Esophagus muscularis mucosa (tissue), 4 donors: Measurements from ENCODE around the gene PDE1A. TPM values are rescaled to one million over a fixed set of nuclear protein-coding genes. Genes with fewer than 3 reads are reported as not detected.

Experiments used
- DNase-seq: peaks from one replicate; pipeline ENCODE4 v3.0.0-alpha.2; 2017; ENCODE audit errors: extremely low spot score
- H3K27ac ChIP-seq, 4 donors: fragments of 200-600 bp; sonication (generic); replicated peaks in 1 of 4; 1 replicate in 3 of 4; 2 replicates in 1 of 4; pipeline ENCODE4 v1.5.1; 2016 to 2019; ENCODE audit warnings: mild to moderate bottlenecking in 1 of 4
- H3K27me3 ChIP-seq, 4 donors: fragments of 200-600 bp; sonication (generic); one replicate each; pipeline versions ENCODE4 v1.5.1 to v1.6.0; 2016 to 2019
- H3K36me3 ChIP-seq, 4 donors: fragments of 200-600 bp; sonication (generic); one replicate each; pipeline ENCODE4 v1.5.1; 2016 to 2019
- H3K4me1 ChIP-seq, 4 donors: fragments of 200-600 bp; sonication (generic); one replicate each; pipeline ENCODE4 v1.5.1; 2016 to 2019
- H3K4me3 ChIP-seq, 4 donors: fragments of 200-600 bp; sonication (generic); 1 replicate in 2 of 4; 2 replicates in 2 of 4; pipeline ENCODE4 v1.5.1; 2016 to 2019; ENCODE audit warnings: mild to moderate bottlenecking in 4 of 4, moderate library complexity in 1 of 4
- H3K9me3 ChIP-seq, 4 donors: fragments of 200-600 bp; sonication (generic); 1 replicate in 3 of 4; 2 replicates in 1 of 4; pipeline ENCODE4 v1.5.1; 2016 to 2019
- EP300 ChIP-seq: sonication (generic); formaldehyde crosslinking; IDR thresholded peaks from one replicate; pipeline ENCODE4 v1.6.1; 2017; ENCODE audit warnings: antibody characterized with exemption
- POLR2A ChIP-seq: fragments of 450-650 bp; IDR thresholded peaks from one replicate; pipeline ENCODE4 v1.6.1; 2017; ENCODE audit warnings: antibody characterized with exemption, moderate library complexity, mild to moderate bottlenecking, low read depth
- POLR2AphosphoS5 ChIP-seq, 2 donors: sonication (generic); formaldehyde crosslinking; IDR thresholded peaks; one replicate each; pipeline ENCODE4 v1.6.1; 2017; ENCODE audit warnings: antibody characterized with exemption in 2 of 2
- whole genome bisulfite sequencing: methylation state at CpG from one replicate; pipeline ENCODE4 v1.1.5; 2018; 5-methylcytosine and 5-hydroxymethylcytosine counted together
- intact Hi-C: fragments of 100-400 bp; cut with DNase I; formaldehyde crosslinking; loops from one replicate; pipeline ENCODE4 v1.15.1; 2023
- total RNA-seq, 4 donors: library from RNA; depleted of rRNA; stranded (reverse); fragments of >200 nt; gene quantifications; one replicate each; pipeline versions ENCODE4 v1.1.0 to v1.2.1, GENCODE V29; 2016
- TF ChIP-seq, protein P1 (sequence below), 3 experiments: fragments of 200-600 bp in 2 of 3; fragments of 450-650 bp in 1 of 3; sonication (generic) in 2 of 3; IDR thresholded peaks; one replicate each; pipeline ENCODE4 v1.5.1; 2017 to 2019; ENCODE audit warnings: antibody characterized with exemption in 3 of 3, mild to moderate bottlenecking in 2 of 3, moderate library complexity in 1 of 3

Gene PDE1A
- total RNA-seq, 4 donors from 2014 or later, result 10.2 to 13.6 (median 10.9) TPM

DNA sequence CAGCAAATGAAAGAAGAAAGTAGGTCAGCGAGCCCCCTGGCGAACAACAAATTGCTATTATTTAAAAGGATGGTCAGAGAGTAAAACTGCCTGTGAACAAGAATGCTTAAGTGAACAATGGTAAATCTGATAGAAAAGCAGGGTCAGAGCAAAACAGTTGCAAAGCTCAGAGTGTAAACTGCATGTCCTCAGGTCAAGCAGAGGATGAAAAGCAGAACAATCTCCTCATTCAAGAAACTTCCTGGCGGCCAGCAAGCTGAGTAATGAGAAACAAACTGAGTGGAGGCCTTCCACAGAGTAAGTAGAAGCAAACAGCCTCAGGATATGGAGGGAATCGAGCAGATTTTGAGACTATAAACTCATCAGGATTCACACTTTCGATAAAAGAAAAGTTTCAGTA lies 323.3 kb downstream of the PDE1A start:
- intact Hi-C loops, result no loop called here
- no peak for TF ChIP-seq POLR2AphosphoS5 (IDR thresholded peaks at IDR 0.05)
- TF ChIP-seq POLR2A, result no peak
- no peak for TF ChIP-seq EP300
- TF ChIP-seq, protein P1, sequence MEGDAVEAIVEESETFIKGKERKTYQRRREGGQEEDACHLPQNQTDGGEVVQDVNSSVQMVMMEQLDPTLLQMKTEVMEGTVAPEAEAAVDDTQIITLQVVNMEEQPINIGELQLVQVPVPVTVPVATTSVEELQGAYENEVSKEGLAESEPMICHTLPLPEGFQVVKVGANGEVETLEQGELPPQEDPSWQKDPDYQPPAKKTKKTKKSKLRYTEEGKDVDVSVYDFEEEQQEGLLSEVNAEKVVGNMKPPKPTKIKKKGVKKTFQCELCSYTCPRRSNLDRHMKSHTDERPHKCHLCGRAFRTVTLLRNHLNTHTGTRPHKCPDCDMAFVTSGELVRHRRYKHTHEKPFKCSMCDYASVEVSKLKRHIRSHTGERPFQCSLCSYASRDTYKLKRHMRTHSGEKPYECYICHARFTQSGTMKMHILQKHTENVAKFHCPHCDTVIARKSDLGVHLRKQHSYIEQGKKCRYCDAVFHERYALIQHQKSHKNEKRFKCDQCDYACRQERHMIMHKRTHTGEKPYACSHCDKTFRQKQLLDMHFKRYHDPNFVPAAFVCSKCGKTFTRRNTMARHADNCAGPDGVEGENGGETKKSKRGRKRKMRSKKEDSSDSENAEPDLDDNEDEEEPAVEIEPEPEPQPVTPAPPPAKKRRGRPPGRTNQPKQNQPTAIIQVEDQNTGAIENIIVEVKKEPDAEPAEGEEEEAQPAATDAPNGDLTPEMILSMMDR (IDR thresholded peaks at IDR 0.05), result no peak
- Histone ChIP-seq H3K27ac (no peak overlapping the region), H3K4me1 (no peaks in the 10 kb centered on the region), H3K27me3 (no peaks in the 10 kb centered on the region), H3K4me3 (no peak overlapping the region), H3K36me3 (no peaks in the 10 kb centered on the region), H3K9me3 (peaks cover 0 to 5% (median 0%) of the 10 kb centered on the region in 4 donors)
- WGBS, result 75% methylated on average over 5 of the region's 5 CpGs
- DNase-seq, result no peak

DNA sequence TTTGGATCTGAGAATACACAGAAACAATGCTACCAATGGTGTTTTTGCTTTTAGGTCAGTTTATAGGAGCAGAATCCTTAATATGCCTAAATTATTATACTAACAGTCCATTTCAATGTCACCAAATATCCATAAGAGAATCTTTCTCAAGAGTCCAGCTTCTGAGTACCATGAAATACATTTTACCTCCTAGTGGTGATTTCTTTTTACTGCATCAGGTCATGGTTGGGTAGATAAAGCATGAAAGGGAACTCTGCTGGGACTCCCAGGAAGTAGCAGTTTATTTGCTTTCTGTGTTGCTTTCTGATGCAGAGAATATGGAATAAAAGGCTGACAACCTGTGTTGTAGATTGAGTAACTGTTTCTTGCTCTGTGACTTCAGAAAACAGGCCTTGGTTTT lies 325.6 kb downstream of the PDE1A start:
- H3K27me3 ChIP-seq, result no peaks in the 10 kb centered on the region
- no peak overlapping the region for H3K4me3 ChIP-seq
- no peak for DNase-seq
- TF ChIP-seq EP300 (no peak), POLR2A (no peak), POLR2AphosphoS5 (IDR thresholded peaks at IDR 0.05) (no peak)
- TF ChIP-seq, protein P1 (IDR thresholded peaks at IDR 0.05), result no peak
- no peaks in the 10 kb centered on the region for H3K36me3 ChIP-seq
- no peaks in the 10 kb centered on the region for H3K9me3 ChIP-seq
- intact Hi-C loops, result no loop called here
- no peaks in the 10 kb centered on the region for H3K4me1 ChIP-seq
- no peak overlapping the region for H3K27ac ChIP-seq

DNA sequence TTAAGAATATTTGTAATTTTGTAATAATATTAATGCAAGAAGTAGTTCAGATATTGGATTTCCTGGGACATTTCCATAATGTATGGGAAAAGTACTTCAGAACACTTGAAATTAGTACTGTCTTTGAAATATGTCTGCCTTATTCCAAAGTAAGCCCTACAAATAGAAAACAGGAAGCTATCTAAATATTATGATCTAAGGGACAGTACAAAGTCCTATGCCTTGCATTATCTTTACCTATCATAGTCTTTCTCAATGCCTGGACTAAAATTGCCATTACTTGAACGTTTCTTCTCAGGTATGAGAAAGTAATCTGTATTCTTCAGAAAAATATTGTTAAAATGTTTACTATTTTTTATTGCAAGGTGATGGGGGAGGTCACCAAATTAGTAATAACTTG lies 328.2 kb downstream of the PDE1A start:
- 88% methylated on average over 1 of the region's 1 CpG for WGBS
- no peaks in the 10 kb centered on the region for H3K36me3 ChIP-seq
- H3K4me3 ChIP-seq, result no peak overlapping the region
- no peak overlapping the region for H3K27ac ChIP-seq
- no peaks in the 10 kb centered on the region for H3K9me3 ChIP-seq
- H3K27me3 ChIP-seq, result no peaks in the 10 kb centered on the region
- intact Hi-C loops, result no loop called here
- H3K4me1 ChIP-seq, result no peaks in the 10 kb centered on the region
- TF ChIP-seq, protein P1 (IDR thresholded peaks at IDR 0.05), result no peak
- TF ChIP-seq POLR2A (no peak), POLR2AphosphoS5 (IDR thresholded peaks at IDR 0.05) (no peak), EP300 (no peak)
- no peak for DNase-seq

DNA sequence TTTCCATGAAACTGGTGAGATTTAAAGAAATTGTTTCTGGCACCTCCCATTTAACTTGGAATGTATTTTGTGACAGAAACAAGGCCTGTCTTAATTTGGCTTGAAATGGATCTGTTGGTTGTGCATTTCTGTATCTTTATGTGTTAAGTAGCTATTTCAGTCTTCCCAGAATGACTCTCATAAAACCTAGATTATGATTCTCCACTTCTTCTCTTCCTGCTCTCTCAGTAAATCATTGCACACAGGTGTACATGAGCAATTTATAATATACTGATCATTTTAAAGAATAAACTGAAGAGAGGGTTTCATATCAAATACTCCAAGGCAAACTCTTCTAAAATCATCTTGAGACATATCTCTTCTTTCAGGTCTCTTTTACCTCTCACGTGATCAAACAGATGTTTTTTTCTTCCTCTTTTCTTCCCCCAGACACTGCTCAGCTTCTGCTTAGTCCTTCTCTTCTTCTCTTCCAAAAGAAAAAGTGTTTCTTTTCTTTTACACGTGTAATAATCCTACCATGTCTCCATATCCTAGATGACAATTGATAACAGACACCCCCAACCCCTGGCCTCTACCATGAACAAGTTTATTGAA lies 329.2 kb downstream of the PDE1A start:
- Histone ChIP-seq H3K27ac (no peak overlapping the region), H3K9me3 (peaks cover 0 to 8% (median 3%) of the 10 kb centered on the region in 4 donors), H3K27me3 (no peaks in the 10 kb centered on the region), H3K36me3 (no peaks in the 10 kb centered on the region), H3K4me1 (no peaks in the 10 kb centered on the region), H3K4me3 (no peak overlapping the region)
- no peak for DNase-seq
- WGBS, result 45% methylated on average over 2 of the region's 2 CpGs
- intact Hi-C loops, result no loop called here
- no peak for TF ChIP-seq POLR2AphosphoS5 (IDR thresholded peaks at IDR 0.05)
- TF ChIP-seq, protein P1 (IDR thresholded peaks at IDR 0.05), result no peak

DNA sequence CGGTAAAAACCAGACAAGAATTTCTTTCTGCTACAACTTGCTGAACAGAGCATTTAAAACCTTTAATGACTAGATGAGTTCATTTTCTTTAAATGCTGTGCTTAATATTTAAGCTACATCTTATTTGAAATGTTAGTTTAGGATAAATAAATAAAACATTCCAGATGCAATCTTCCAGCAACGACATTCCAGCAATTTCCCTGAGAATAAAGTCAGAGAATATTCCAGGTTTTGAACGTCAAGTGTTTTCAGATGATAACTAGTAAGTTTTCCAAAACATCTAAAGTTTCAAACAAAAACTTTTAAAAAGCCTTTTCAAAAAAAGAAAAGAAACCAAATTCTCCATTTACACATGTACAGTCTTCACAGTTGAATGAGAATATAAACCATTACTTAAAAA lies 336.4 kb downstream of the PDE1A start:
- Histone ChIP-seq H3K9me3 (peaks cover 0 to 8% (median 3%) of the 10 kb centered on the region in 4 donors), H3K4me1 (peaks cover 0 to 7% (median 3%) of the 10 kb centered on the region in 4 donors), H3K4me3 (no peak overlapping the region), H3K27me3 (no peaks in the 10 kb centered on the region), H3K27ac (no peak overlapping the region), H3K36me3 (no peaks in the 10 kb centered on the region)
- TF ChIP-seq POLR2A (no peak), POLR2AphosphoS5 (IDR thresholded peaks at IDR 0.05) (no peak), EP300 (no peak)
- TF ChIP-seq, protein P1 (IDR thresholded peaks at IDR 0.05), result no peak
- 51% methylated on average over 3 of the region's 3 CpGs for WGBS
- no peak for DNase-seq
- intact Hi-C loops, result no loop called here
